ENCODE results near the gene WIF1. TPM values are rescaled to one million over a fixed set of nuclear protein-coding genes. Genes with fewer than 3 reads are reported as not detected.

WIF1 gene
- polyA plus RNA-seq, 1 donor (not counting 4 experiments of a cell fraction or from before 2014, with no cell fraction given): not detected

- DNase-seq (ENCODE audit: low read depth, low spot score): no peak
- H3K9ac ChIP-seq (ENCODE audit: control insufficient read depth, extremely low read depth, insufficient read depth, low read length): no peak overlapping the region
These were observed 12.8 kb upstream of the WIF1 start for GRCh38 chr12:65133879-65134278.

GRCh38 chr12:65126482-65126881 lies 5.4 kb upstream of the WIF1 start:
- dilution Hi-C loops (cut with MboI; ENCODE audit: extremely low pct_ligation_motif_present, low sequenced_read_pairs): no loop called here
- H2AFZ ChIP-seq (ENCODE audit: control insufficient read depth, low read length): no peak overlapping the region
- no peaks in the 10 kb centered on the region for H3K79me2 ChIP-seq (ENCODE audit: control insufficient read depth, insufficient read depth, low read length)
- no peaks in the 10 kb centered on the region for H3K9me1 ChIP-seq (ENCODE audit: control insufficient read depth, extremely low read depth, insufficient read depth, low read length)
- H3K36me3 ChIP-seq (ENCODE audit: control insufficient read depth in 2 of 2, extremely low read depth in 1 of 2, insufficient read depth in 2 of 2, low read length in 2 of 2): no peaks in the 10 kb centered on the region
- DNase-seq (ENCODE audit: low read depth, low spot score) (no peak), FAIRE-seq (no peak)
- TF ChIP-seq EZH2 (IDR thresholded peaks at IDR 0.05; ENCODE audit: low read length): no peak
- TF ChIP-seq CTCF (optimal IDR thresholded peaks at IDR 0.05 in 1 of 3, IDR thresholded peaks at IDR 0.05 in 1 of 3, conservative IDR thresholded peaks at IDR 0.05 in 1 of 3; ENCODE audit: extremely low read depth in 1 of 3, insufficient read depth in 2 of 3, low read length in 3 of 3): no peak
- H4K20me1 ChIP-seq (ENCODE audit: control insufficient read depth, extremely low read depth, insufficient read depth, low read length): no peaks in the 10 kb centered on the region
- H3K4me3 ChIP-seq (ENCODE audit: control insufficient read depth in 2 of 3, extremely low read depth in 1 of 3, insufficient read depth in 2 of 3, low read depth in 1 of 3, low read length in 3 of 3): no peak overlapping the region
- H3K4me1 ChIP-seq (ENCODE audit: control insufficient read depth, extremely low read depth, insufficient read depth, low read length): no peaks in the 10 kb centered on the region
- no peaks in the 10 kb centered on the region for H3K9me3 ChIP-seq (ENCODE audit: control insufficient read depth, low read depth, low read length)
- H3K9ac ChIP-seq (ENCODE audit: control insufficient read depth, extremely low read depth, insufficient read depth, low read length): no peak overlapping the region
- peaks cover 30% of the 10 kb centered on the region for H3K27me3 ChIP-seq (ENCODE audit: control insufficient read depth, extremely low read depth, insufficient read depth, low read length)
- H3K27ac ChIP-seq (ENCODE audit: control insufficient read depth, insufficient read depth, low read length): no peak overlapping the region
- H3K4me2 ChIP-seq (ENCODE audit: control insufficient read depth, extremely low read depth, insufficient read depth, low read depth, low read length): no peak overlapping the region

More at GRCh38 chr12:65133879-65134278, 12.8 kb upstream of the WIF1 start:
- H3K79me2 ChIP-seq (ENCODE audit: control insufficient read depth, insufficient read depth, low read length): no peaks in the 10 kb centered on the region
- H2AFZ ChIP-seq (ENCODE audit: control insufficient read depth, low read length): no peak overlapping the region
- dilution Hi-C loops (cut with MboI; ENCODE audit: extremely low pct_ligation_motif_present, low sequenced_read_pairs): no loop called here
- TF ChIP-seq CTCF (optimal IDR thresholded peaks at IDR 0.05 in 1 of 3, IDR thresholded peaks at IDR 0.05 in 1 of 3, conservative IDR thresholded peaks at IDR 0.05 in 1 of 3; ENCODE audit: extremely low read depth in 1 of 3, insufficient read depth in 2 of 3, low read length in 3 of 3): no peak
- no peak for TF ChIP-seq EZH2 (IDR thresholded peaks at IDR 0.05; ENCODE audit: low read length)
- H4K20me1 ChIP-seq (ENCODE audit: control insufficient read depth, extremely low read depth, insufficient read depth, low read length): no peaks in the 10 kb centered on the region
- no peaks in the 10 kb centered on the region for H3K36me3 ChIP-seq (ENCODE audit: control insufficient read depth in 2 of 2, extremely low read depth in 1 of 2, insufficient read depth in 2 of 2, low read length in 2 of 2)
- no peak overlapping the region for H3K27ac ChIP-seq (ENCODE audit: control insufficient read depth, insufficient read depth, low read length)
- no peaks in the 10 kb centered on the region for H3K9me1 ChIP-seq (ENCODE audit: control insufficient read depth, extremely low read depth, insufficient read depth, low read length)
- peaks cover 8% of the 10 kb centered on the region for H3K27me3 ChIP-seq (ENCODE audit: control insufficient read depth, extremely low read depth, insufficient read depth, low read length)
- no peak overlapping the region for H3K4me2 ChIP-seq (ENCODE audit: control insufficient read depth, extremely low read depth, insufficient read depth, low read depth, low read length)
- no peaks in the 10 kb centered on the region for H3K9me3 ChIP-seq (ENCODE audit: control insufficient read depth, low read depth, low read length)
- no peaks in the 10 kb centered on the region for H3K4me1 ChIP-seq (ENCODE audit: control insufficient read depth, extremely low read depth, insufficient read depth, low read length)
- H3K4me3 ChIP-seq (ENCODE audit: control insufficient read depth in 2 of 3, extremely low read depth in 1 of 3, insufficient read depth in 2 of 3, low read depth in 1 of 3, low read length in 3 of 3): no peak overlapping the region
- no peak for FAIRE-seq

All from keratinocyte (primary cell).